ENCODE measurements around the gene DAB2IP.

GRCh38 chr9:121825031-121825691, 173.7 kb downstream of the DAB2IP start:
- TF ChIP-seq FOXM1 (IDR thresholded peaks at IDR 0.05; ENCODE audit: borderline replicate concordance) (no peak), TARDBP (IDR thresholded peaks at IDR 0.05) (no peak), HDGF (IDR thresholded peaks at IDR 0.05; ENCODE audit: borderline replicate concordance) (no peak), SP1 (IDR thresholded peaks at IDR 0.05) (no peak), NFRKB (IDR thresholded peaks at IDR 0.05) (no peak), SUZ12 (IDR thresholded peaks at IDR 0.05) (no peak), ARNT (IDR thresholded peaks at IDR 0.05) (no peak), BHLHE40 (IDR thresholded peaks at IDR 0.05; ENCODE audit: borderline replicate concordance) (no peak), FOXK2 (IDR thresholded peaks at IDR 0.05) (no peak), FOXA1 (IDR thresholded peaks at IDR 0.05) (no peak)
